ENCODE data around the gene FHDC1.

Gene FHDC1

GRCh38 chr4:152998861-152999260 is 62.7 kb downstream of the FHDC1 start:
- no peak for DNase-seq (ENCODE audit: low spot score)

GRCh38 chr4:152999346-153000075 is 63.4 kb downstream of the FHDC1 start:
- DNase-seq (ENCODE audit: low spot score), result no peak
- no peak for TF ChIP-seq CTCF (IDR thresholded peaks at IDR 0.05; ENCODE audit: extremely low read depth, missing control alignments)

More at GRCh38 chr4:152998861-152999260, 62.7 kb downstream of the FHDC1 start:
- TF ChIP-seq CTCF (IDR thresholded peaks at IDR 0.05; ENCODE audit: extremely low read depth, missing control alignments), result no peak

- no peak for TF ChIP-seq CTCF (IDR thresholded peaks at IDR 0.05; ENCODE audit: extremely low read depth, missing control alignments)
- DNase-seq (ENCODE audit: low spot score), result no peak
These were observed 63.9 kb downstream of the FHDC1 start for GRCh38 chr4:153000076-153000420.

DNA sequence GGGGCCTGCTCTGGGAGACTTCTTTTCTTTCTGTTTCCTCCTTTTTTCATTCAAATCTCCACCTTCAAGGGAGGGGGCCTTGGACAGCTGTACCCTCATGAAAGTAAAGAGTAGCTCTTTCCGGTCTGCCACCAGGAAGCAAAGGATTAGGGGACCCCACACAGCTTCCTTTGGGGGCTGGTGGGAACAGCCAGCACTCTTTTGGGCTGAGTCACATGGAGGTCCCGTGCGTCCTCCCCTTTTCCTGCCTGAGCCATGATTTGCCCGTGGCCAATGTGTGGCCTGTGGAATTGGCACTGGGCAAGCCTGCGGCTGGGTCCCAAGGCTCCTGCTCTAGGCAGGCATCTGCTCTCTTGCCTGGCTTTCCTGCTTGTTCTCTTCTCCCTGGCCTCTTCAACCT is 65.5 kb downstream of the FHDC1 start:
- no peak for DNase-seq (ENCODE audit: low spot score)
- no peak for TF ChIP-seq CTCF (IDR thresholded peaks at IDR 0.05; ENCODE audit: extremely low read depth, missing control alignments)

DNA sequence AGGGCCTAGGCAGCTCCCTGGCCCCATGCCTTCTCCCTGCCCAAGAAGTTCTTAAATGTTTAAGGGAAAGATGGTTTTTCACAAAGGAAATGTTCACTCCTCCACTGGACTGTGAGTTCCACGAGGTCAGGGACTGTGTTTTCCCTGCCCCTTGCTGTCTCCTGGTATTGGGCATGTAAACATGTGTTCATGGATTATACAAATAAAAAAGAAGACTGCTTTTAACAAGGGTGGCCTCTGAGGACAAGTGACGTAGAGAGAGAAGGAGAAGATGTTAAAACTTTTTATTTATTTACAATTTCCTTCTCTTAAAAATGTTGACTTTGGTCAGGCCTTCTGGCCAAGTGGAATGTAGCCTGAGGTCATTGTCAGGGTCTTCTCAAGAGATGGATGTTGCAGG is 66.0 kb downstream of the FHDC1 start:
- TF ChIP-seq CTCF (IDR thresholded peaks at IDR 0.05; ENCODE audit: extremely low read depth, missing control alignments), result no peak
- DNase-seq (ENCODE audit: low spot score), result no peak

DNA sequence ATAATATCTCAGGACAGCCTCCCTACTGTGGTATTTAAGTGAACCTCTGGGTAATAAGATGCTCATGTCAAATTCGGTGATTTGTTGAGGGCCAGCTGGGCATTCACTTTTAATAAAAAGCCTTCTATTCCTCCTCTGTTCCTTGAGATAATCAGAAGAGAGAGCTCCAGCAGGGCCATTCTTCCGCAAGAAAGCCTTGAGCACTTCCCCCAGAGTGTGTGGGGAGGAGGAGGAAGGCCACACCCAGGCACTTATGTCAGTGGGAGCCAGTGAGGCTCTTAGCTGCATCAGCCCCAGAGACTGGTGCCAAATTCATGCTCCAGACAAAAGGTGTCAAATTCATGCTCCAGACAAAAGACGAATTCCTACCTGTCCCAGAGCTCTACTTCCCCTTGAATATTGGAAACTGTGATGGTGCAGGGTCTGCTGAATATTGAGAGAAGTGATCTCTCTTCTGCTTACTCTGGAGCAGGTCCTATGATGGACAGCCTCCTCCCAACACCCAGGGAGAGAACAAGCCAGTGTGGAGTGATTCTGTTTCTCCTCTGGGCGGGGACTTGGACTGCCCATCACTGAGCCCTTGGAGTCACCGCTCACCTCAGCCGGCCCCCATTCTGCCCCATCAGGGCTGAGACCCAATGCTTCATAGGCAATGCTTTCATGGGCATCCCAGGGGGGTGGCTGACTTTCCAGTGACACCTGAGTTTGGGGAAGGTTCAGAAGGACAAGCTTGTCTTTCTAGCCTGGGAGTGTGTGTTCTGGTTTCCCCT is 68.1 kb downstream of the FHDC1 start:
- DNase-seq (ENCODE audit: low spot score), result no peak
- no peak for TF ChIP-seq CTCF (IDR thresholded peaks at IDR 0.05; ENCODE audit: extremely low read depth, missing control alignments)

DNA sequence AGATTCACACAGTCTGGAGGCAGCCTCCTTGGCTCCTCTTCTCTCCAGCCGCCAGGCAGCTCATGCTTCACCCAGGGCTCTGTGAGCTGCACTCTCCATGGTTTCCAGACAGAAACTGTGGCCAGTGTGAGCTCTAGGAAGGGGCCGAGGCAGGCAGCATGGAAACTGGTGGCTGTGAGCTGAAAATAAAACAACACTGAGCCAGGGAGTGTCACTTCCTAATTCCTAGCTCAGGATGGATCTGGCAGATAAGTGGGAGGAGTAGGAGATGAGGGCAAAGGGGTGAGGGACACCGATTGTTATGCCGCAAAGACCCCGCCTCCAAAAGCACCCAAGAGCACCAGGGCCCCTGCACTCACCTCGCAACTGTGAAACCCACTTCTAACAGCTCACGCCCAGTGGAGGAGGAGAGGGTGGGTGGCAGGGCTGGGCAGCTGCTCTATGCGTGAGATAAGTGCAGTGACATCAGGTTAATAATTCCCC is 69.8 kb downstream of the FHDC1 start:
- no peak for DNase-seq (ENCODE audit: low spot score)
- TF ChIP-seq CTCF (IDR thresholded peaks at IDR 0.05; ENCODE audit: extremely low read depth, missing control alignments), result no peak

Data from GM20000 (cell line).